Gastroesophageal sphincter (tissue), 3 donors: ENCODE measurements around the gene USP5.

Experiments
- EP300 ChIP-seq: sonication (generic); formaldehyde crosslinking; IDR thresholded peaks from one replicate; pipeline ENCODE4 v1.6.1; 2017; ENCODE audit warnings: antibody characterized with exemption, mild to moderate bottlenecking
- POLR2A ChIP-seq, 2 donors: fragments of 450-650 bp; IDR thresholded peaks; one replicate each; pipeline ENCODE4 v1.6.1; 2017; ENCODE audit warnings: antibody characterized with exemption in 2 of 2, mild to moderate bottlenecking in 2 of 2, moderate library complexity in 1 of 2
- POLR2AphosphoS5 ChIP-seq: sonication (generic); formaldehyde crosslinking; IDR thresholded peaks from one replicate; pipeline ENCODE4 v1.6.1; 2017; ENCODE audit warnings: antibody characterized with exemption
- TF ChIP-seq, protein P1 (sequence below), 4 experiments: fragments of 200-600 bp in 2 of 4; fragments of 450-650 bp in 2 of 4; sonication (generic) in 1 of 4; IDR thresholded peaks; one replicate each; pipeline ENCODE4 v1.5.1; 2017 to 2019; ENCODE audit warnings: antibody characterized with exemption in 4 of 4, mild to moderate bottlenecking in 2 of 4, moderate library complexity in 2 of 4

- TF ChIP-seq, protein P1, sequence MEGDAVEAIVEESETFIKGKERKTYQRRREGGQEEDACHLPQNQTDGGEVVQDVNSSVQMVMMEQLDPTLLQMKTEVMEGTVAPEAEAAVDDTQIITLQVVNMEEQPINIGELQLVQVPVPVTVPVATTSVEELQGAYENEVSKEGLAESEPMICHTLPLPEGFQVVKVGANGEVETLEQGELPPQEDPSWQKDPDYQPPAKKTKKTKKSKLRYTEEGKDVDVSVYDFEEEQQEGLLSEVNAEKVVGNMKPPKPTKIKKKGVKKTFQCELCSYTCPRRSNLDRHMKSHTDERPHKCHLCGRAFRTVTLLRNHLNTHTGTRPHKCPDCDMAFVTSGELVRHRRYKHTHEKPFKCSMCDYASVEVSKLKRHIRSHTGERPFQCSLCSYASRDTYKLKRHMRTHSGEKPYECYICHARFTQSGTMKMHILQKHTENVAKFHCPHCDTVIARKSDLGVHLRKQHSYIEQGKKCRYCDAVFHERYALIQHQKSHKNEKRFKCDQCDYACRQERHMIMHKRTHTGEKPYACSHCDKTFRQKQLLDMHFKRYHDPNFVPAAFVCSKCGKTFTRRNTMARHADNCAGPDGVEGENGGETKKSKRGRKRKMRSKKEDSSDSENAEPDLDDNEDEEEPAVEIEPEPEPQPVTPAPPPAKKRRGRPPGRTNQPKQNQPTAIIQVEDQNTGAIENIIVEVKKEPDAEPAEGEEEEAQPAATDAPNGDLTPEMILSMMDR (IDR thresholded peaks at IDR 0.05): no peak
- no peak for TF ChIP-seq POLR2AphosphoS5
- TF ChIP-seq POLR2A (IDR thresholded peaks at IDR 0.05): no peak
- no peak for TF ChIP-seq EP300
Observed at GRCh38 chr12:6817662-6818157, 34.2 kb upstream of the USP5 start.
